ENCODE data around the gene ZNF385A.
A peak's percentile ranks its signal among the peaks of the same experiment; 100 is the strongest.

The ZNF385A gene

DNA sequence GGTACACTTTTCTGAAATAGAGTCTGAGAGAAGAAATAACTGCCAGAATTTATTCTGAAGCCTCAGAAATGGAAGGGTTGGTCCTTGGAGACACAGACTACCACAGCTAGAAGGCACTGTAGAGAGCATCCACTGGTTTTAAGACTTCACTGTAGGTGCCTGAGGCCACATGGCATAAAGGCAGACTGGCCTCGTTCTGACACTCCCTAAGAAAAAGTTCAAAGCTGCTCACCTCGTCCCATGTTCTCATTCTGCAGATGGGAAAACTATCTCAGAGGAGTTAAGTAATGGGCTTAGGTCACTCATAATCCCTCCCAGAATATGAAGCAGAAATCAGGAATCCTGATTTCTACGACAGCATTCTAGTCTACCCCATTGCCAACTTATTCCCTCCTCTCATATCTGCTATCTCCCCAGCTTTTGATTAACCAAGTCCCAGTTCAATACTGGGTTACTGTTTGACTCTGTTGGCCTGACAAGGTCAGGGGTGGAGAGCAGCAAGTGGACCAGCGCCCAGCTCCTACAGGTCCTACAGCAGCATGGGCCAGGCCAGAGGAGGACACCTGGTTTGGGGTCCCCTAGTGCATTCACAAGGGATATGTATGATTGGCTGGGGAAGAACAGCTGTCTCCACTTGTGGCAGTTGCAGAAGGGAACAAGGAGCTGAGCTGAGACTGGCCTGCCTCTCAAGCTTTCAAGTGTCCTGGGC, 30.8 kb upstream of the ZNF385A start:
- peak in 2 of 4 experiments; percentile 20 to 47 for DNase-seq

GRCh38 chr12:54413284-54414190, 29.0 kb upstream of the ZNF385A start:
- DNase-seq: peak; percentile 53 to 81 (median 74)

- DNase-seq: peak in 1 of 4 experiments; percentile 20
Measured at GRCh38 chr12:54412786-54413185, 28.3 kb upstream of the ZNF385A start.

GRCh38 chr12:54412348-54412747, 27.8 kb upstream of the ZNF385A start:
- peak in 1 of 4 experiments; percentile 26 for DNase-seq

DNA sequence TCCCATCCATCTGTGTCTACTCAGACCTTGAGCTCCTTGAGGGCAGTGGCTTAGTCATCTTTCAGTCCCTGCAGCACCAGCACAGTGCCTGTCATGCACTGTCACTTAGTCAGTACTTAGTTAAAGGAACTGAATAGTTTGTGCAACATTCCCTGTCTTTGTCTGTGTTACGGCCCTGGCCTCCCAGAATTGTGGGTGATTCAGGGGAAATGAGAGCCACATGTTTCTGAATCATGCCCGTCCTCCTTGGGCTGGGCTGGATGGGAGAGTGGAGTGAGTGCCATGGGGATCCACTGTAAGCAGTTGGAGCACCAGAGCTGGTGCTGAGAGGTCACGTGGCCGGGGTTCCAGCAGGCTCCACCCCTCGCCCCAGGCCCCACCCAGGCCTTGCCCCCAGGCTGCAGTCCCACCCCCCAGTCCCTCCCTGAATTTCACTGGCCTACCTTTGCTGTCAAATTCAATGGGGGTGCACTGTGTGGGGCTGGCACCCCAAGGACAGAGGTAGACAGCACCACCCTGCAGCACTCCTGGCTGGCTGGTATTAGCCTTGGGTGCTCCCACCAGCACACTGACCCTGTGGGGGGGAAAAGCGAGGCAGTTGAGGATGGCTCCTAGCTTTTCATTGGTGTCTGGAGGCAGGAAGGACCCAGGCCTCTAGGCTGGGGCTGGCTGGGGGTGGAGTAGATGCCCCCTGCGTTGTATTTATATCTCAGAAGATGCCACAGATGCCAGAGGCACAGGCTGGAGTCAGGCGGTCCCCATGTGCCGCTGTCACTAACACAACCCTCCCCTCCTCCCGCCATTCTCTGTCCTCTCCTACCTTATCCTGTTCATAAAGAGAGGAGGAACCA, 27.1 kb upstream of the ZNF385A start:
- DNase-seq: peak; percentile 94 to 99 (median 96)

- DNase-seq: no peak
Measured at GRCh38 chr12:54409267-54409666, 24.7 kb upstream of the ZNF385A start.

- peak; percentile 55 to 83 (median 78) for DNase-seq
Measured at GRCh38 chr12:54407183-54407905, 22.8 kb upstream of the ZNF385A start.

DNA sequence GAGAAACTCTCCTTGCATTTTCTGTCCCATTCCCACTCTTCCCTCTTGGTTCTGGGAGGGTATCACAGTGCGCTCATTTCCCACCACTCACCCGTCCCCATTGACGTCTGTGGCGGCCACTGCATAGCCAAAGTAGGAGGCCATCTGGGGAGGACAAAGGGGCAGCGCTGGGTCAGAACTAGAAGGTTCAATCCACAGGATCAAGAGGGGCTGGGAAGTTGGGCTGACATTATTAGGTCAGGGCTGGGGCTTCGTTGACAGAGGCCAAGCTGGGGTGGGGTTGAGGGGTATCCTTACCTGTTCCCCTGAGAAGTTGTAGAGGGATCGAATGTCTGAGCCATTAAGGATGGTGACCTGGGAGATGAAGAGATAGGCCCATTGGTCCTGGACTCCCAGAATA, 21.0 kb upstream of the ZNF385A start:
- no peak for DNase-seq

DNA sequence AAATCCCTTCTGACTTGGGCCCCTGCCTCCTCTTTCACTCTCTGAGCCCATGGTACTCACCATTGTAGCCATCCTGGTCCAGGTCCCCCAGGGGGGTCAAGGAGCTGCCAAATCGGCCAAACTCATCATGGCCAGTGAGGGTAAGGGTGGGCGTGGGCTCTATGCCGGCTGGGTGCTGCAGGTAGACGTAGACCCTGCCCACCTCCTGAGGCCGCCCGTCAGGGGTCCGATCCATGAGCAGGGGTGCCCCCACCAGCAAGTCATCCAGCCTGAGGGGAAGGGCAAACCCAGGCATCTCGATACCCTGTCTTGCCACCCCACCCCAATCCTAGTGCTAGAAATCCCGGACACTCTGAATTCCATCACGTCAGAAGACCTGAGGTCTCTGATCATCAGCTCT, 20.6 kb upstream of the ZNF385A start:
- no peak for DNase-seq

DNA sequence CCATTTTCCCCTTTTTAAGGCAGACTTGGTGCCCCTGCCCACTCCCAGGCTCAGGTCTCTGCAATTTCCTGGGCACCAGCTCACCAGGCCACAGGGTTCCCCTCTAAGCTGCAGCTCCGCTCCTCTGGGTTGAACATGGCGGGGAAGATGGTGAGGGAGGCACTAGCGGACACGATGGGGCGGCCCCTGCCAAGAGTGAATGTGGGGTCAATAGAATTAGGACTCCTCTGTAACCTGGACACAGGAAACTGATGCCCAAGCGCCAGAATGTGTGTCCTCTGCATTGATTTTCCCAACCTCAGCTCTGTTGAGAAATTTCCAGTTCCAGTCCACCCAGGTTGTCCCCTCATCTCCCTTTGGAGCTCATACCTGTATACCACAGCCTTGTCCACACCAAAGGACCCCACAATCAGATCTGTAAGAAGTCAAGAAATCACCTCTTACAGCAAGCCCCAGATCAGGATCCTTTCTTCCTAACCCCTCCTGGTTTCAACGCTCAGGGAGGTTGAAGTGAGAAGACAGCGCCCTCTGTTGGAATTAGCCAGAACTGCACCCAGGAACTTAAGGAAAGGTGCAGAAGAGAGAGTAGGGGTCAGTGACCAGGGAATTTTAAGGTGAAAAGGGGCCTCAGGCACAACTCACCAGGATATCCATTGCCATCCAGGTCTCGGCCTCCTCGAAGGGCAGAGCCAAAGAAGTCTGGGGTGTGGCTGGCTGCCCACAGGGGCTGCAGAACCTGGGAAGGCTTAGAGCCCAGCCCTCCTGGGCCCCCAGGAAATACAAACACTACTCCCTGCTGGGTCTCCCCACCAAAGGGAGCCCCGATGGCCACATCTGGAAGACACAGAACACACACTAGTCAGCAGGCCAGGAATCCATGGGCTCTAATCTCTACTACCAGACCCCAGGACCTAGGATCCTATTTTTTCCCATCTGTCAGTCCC, 19.8 kb upstream of the ZNF385A start:
- peak; percentile 75 to 85 (median 80) for DNase-seq

DNA sequence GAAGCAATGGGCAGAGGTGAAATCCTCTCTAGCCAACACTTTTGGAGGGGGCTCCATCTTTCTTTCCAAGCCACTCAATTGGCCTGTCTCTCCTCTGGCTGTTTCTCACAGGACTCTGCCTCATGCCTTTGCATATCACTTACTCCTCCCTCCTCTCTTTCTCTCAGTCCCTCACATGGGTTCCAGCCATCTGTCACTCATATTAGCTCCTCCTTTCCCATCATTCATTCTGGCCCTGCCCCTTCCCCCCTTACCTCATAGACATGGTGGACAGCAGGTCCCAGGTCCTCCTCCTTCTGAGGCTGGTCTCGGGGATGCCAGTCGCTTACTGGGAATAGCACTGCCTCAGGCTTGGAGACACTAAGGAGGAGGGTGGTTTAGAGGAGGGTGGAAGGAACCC, 16.6 kb upstream of the ZNF385A start:
- DNase-seq: no peak

- DNase-seq: peak; percentile 88 to 95 (median 90)
Measured at GRCh38 chr12:54398995-54399793, 14.7 kb upstream of the ZNF385A start.

GRCh38 chr12:54398218-54398617, 13.7 kb upstream of the ZNF385A start:
- DNase-seq: no peak

GRCh38 chr12:54397157-54397556, 12.6 kb upstream of the ZNF385A start:
- no peak for DNase-seq

- DNase-seq: no peak
Measured at GRCh38 chr12:54395545-54395944, 11.0 kb upstream of the ZNF385A start.

DNA sequence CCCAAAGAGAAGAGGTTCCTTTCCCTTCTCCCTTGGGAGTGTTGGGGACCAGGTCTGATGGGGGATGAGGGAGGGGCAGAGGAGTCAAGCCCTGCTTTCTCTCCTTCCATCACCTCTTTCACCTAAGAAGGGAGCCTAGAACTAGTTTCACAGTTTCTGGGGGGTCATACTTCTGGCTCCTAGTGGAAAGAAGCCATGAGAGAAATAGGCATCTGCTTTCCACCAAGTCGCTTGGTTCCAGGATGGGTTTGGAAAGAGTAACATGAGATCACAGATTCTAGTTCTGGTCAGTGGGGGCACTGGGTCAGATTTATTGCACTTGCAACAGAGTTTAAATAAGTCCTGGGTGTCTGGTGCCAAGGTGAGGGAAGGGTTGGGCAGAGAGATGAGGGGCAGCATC, 10.5 kb upstream of the ZNF385A start:
- DNase-seq: no peak

DNA sequence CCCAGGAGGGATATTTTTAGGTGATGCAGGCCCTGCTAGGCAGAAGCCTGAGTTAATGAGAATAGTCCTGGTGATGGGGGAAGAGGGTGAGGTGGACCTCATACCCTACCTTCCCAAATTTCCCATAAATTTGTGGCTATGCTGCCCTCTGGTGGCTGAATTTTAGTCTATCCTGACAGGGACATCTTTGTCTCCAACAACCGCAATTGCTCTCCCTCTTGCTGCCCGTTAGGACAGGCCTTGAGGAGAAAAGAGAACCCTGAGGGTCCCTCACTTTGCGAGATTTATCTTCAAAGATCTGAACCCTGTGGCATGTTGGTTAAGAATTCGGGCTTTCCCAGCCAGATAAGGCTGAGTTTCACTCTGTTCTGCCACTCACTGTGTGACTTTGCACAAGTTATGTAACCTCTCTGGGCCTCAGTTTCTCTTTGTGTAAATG, 9.8 kb upstream of the ZNF385A start:
- peak; percentile 78 to 90 (median 86) for DNase-seq

GRCh38 chr12:54393743-54394142, 9.2 kb upstream of the ZNF385A start:
- DNase-seq: peak; percentile 49 to 68 (median 56)

DNA sequence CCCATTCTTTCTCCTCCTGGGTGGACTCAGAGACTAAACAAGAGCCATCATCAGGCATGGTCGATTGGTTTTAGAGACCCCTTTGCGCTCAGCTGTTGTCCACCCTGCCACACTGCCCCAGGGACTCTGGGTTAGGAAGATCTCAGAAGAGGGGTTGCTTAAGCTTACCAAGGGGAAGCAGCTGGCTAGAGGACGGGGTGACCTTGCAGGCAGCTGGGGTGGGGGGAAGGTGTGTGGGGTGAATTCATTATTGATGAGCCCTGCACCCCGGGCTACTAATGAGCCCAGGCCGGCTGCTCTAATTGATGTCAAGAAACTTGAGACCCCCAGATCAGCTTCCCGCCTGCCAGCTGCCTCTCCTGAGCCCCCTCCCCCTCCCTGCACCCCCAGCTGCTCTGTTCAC, 8.7 kb upstream of the ZNF385A start:
- DNase-seq: no peak
